OCI-LY1 (cell line): ENCODE data around the gene RAD51B.

Experiments
- H2AFZ ChIP-seq: fragments of 200-600 bp; sonication (generic), shearing (Covaris generic); 2 replicates; pipeline ENCODE4 v1.6.0; 2014; ENCODE audit warnings: antibody characterized with exemption, mild to moderate bottlenecking, low read length
- H3F3A ChIP-seq: fragments of 200-600 bp; sonication (generic), shearing (Covaris generic); 2 replicates; pipeline ENCODE4 v1.6.0; 2014; ENCODE audit warnings: mild to moderate bottlenecking, antibody characterized with exemption, low read length, moderate library complexity; ENCODE audit not compliant: insufficient read depth
- H3K27ac ChIP-seq: fragments of 200-600 bp; sonication (generic); 2 replicates; pipeline ENCODE4 v1.5.1; 2014; ENCODE audit warnings: low read length, mixed run types, mild to moderate bottlenecking, low read depth; ENCODE audit not compliant: poor library complexity, severe bottlenecking
- H3K27me3 ChIP-seq: fragments of 200-600 bp; sonication (generic); 2 replicates; pipeline ENCODE4 v1.6.0; 2014; ENCODE audit warnings: antibody characterized with exemption, mild to moderate bottlenecking, low read length, moderate library complexity; ENCODE audit not compliant: insufficient read depth
- H3K36me3 ChIP-seq: fragments of 200-600 bp; sonication (generic); 2 replicates; pipeline ENCODE4 v1.6.1; 2014; ENCODE audit warnings: mild to moderate bottlenecking, antibody characterized with exemption, low read length, moderate library complexity, mixed read lengths; ENCODE audit not compliant: insufficient read depth
- H3K4me1 ChIP-seq: fragments of 200-600 bp; sonication (generic); 2 replicates; pipeline ENCODE4 v1.5.1; 2014; ENCODE audit warnings: mild to moderate bottlenecking, low read length, moderate library complexity; ENCODE audit not compliant: insufficient read depth, severe bottlenecking
- H3K4me2 ChIP-seq: fragments of 200-600 bp; sonication (generic), shearing (Covaris generic); 2 replicates; pipeline ENCODE4 v1.6.1; 2014; ENCODE audit warnings: low read length
- H3K4me3 ChIP-seq: fragments of 200-600 bp; sonication (generic); 2 replicates; pipeline ENCODE4 v1.5.1; 2014; ENCODE audit warnings: low read length, low read depth, mild to moderate bottlenecking, mixed read lengths; ENCODE audit not compliant: poor library complexity, severe bottlenecking
- H3K79me2 ChIP-seq: fragments of 200-600 bp; shearing (Covaris generic); 2 replicates; pipeline ENCODE4 v1.6.1; 2016; ENCODE audit warnings: mixed run types, low read length, mixed read lengths; ENCODE audit not compliant: insufficient read depth
- H3K9ac ChIP-seq: fragments of 200-600 bp; sonication (generic), shearing (Covaris generic); 2 replicates; pipeline ENCODE4 v1.6.1; 2014; ENCODE audit warnings: mild to moderate bottlenecking, low read length, mixed read lengths
- H3K9me2 ChIP-seq: fragments of 200-600 bp; sonication (generic), shearing (Covaris generic); 2 replicates; pipeline ENCODE4 v1.6.1; 2014; ENCODE audit warnings: low read depth, mild to moderate bottlenecking, low read length, mixed read lengths
- H3K9me3 ChIP-seq: fragments of 200-600 bp; shearing (Covaris generic); 2 replicates; pipeline ENCODE4 v1.6.1; 2014; ENCODE audit warnings: low read length, mixed read lengths
- H4K20me1 ChIP-seq: fragments of 200-600 bp; sonication (generic), shearing (Covaris generic); 2 replicates; pipeline ENCODE4 v1.6.0; 2016; ENCODE audit warnings: mild to moderate bottlenecking, low read length; ENCODE audit not compliant: insufficient read depth
- EZH2 ChIP-seq: fragments of 200-600 bp; sonication (generic), shearing (Covaris generic); IDR thresholded peaks from 2 replicates; pipeline ENCODE4 v1.8.0; 2017; ENCODE audit warnings: borderline replicate concordance, mixed run types, mild to moderate bottlenecking, antibody characterized with exemption, low read length, moderate library complexity, mixed read lengths
- TF ChIP-seq, protein P1 (sequence below): fragments of 200-600 bp; sonication (generic), shearing (Covaris generic); IDR thresholded peaks from 2 replicates; pipeline ENCODE4 v1.5.1; 2017; ENCODE audit warnings: mild to moderate bottlenecking, antibody characterized with exemption, low read length, moderate library complexity, mixed read lengths

Gene RAD51B

DNA sequence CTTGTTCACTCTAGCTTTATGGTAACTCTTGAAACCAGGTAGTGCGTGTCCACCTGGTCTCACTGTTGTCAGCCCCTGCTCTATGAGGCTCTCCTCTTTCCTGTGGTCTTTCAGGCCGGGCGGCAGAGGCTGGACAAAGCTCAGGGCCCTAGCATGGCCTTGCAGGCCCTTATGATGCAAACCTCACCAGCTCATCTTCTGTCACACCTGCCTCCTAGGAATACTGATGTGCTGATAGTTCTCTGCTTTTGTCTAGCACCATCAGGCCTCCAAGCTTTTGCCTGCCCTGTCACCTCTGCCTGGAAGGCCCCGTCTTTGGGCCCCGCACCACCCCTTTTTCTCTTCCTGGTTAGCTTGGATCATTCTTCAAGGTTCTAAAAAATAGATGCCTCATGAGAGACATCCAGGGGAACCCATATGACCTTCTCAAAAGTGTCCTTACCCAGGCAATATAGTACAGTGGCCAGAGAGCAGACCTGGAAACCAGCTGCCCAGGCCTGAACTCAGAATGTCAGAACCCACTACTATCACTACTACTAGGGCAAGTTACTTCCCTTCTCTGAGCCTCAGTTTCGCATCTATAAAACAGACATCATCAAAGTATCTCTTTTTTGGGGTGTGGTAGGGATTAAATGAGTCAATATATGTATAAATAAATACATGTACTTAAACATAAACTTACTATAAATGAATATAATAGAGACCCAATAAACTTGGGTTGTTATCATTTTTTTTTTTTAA is 881.6 kb downstream of the RAD51B start:
- H2AFZ ChIP-seq, result no peak overlapping the region
- H3K9me3 ChIP-seq, result no peaks in the 10 kb centered on the region
- no peak overlapping the region for H3K4me2 ChIP-seq
- TF ChIP-seq, protein P1, sequence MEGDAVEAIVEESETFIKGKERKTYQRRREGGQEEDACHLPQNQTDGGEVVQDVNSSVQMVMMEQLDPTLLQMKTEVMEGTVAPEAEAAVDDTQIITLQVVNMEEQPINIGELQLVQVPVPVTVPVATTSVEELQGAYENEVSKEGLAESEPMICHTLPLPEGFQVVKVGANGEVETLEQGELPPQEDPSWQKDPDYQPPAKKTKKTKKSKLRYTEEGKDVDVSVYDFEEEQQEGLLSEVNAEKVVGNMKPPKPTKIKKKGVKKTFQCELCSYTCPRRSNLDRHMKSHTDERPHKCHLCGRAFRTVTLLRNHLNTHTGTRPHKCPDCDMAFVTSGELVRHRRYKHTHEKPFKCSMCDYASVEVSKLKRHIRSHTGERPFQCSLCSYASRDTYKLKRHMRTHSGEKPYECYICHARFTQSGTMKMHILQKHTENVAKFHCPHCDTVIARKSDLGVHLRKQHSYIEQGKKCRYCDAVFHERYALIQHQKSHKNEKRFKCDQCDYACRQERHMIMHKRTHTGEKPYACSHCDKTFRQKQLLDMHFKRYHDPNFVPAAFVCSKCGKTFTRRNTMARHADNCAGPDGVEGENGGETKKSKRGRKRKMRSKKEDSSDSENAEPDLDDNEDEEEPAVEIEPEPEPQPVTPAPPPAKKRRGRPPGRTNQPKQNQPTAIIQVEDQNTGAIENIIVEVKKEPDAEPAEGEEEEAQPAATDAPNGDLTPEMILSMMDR, result no peak
- no peak for TF ChIP-seq EZH2
- no peaks in the 10 kb centered on the region for H3K36me3 ChIP-seq
- no peaks in the 10 kb centered on the region for H4K20me1 ChIP-seq
- H3K9ac ChIP-seq, result no peak overlapping the region
- H3K79me2 ChIP-seq, result no peaks in the 10 kb centered on the region
- H3K9me2 ChIP-seq, result no peaks in the 10 kb centered on the region
- H3K4me3 ChIP-seq, result no peak overlapping the region
- no peaks in the 10 kb centered on the region for H3F3A ChIP-seq
- H3K27me3 ChIP-seq, result 0 out of 2 replicates have a peak, but pooled peaks cover 3% of the 10 kb centered on the region
- no peak overlapping the region for H3K27ac ChIP-seq
- H3K4me1 ChIP-seq, result no peaks in the 10 kb centered on the region

- no peaks in the 10 kb centered on the region for H3K9me2 ChIP-seq
- no peak overlapping the region for H2AFZ ChIP-seq
- TF ChIP-seq, protein P1, result no peak
- TF ChIP-seq EZH2, result no peak
- no peak overlapping the region for H3K9ac ChIP-seq
- H3K4me1 ChIP-seq, result no peaks in the 10 kb centered on the region
- no peak overlapping the region for H3K4me2 ChIP-seq
- 0 out of 2 replicates have a peak, but pooled peaks cover 3% of the 10 kb centered on the region for H3K27me3 ChIP-seq
- no peak overlapping the region for H3K4me3 ChIP-seq
- H3K9me3 ChIP-seq, result no peaks in the 10 kb centered on the region
- no peak overlapping the region for H3K27ac ChIP-seq
- no peaks in the 10 kb centered on the region for H3F3A ChIP-seq
- H3K36me3 ChIP-seq, result no peaks in the 10 kb centered on the region
- no peaks in the 10 kb centered on the region for H3K79me2 ChIP-seq
- no peaks in the 10 kb centered on the region for H4K20me1 ChIP-seq
These were observed 882.6 kb downstream of the RAD51B start for GRCh38 chr14:68702135-68702534.

DNA sequence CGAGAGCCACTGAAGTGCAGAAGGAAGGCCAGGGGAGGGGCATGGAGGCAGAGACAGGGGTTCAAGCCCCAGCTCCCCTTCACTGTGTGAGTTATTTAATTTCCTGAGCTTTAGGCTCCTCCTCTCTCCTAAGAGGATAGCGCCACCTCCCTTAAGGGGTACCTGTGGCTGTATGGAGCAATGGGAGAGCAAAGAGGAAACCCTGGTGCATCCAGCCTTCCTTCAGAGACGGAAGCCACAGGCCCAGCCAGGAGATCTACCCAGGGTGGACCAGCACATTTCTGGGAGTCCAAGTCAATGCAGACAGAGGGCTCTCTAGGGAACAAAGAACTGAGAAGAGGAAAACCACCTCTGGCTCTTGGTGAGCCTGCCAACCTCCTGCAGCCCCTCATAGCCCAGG is 883.0 kb downstream of the RAD51B start:
- Histone ChIP-seq H3K4me2 (no peak overlapping the region), H2AFZ (no peak overlapping the region), H3F3A (no peaks in the 10 kb centered on the region), H4K20me1 (no peaks in the 10 kb centered on the region), H3K27me3 (0 out of 2 replicates have a peak, but pooled peaks cover 3% of the 10 kb centered on the region), H3K79me2 (no peaks in the 10 kb centered on the region), H3K9ac (no peak overlapping the region), H3K27ac (no peak overlapping the region), H3K4me3 (no peak overlapping the region), H3K4me1 (no peaks in the 10 kb centered on the region), H3K9me2 (no peaks in the 10 kb centered on the region), H3K36me3 (no peaks in the 10 kb centered on the region), H3K9me3 (no peaks in the 10 kb centered on the region)
- TF ChIP-seq, protein P1, result no peak
- no peak for TF ChIP-seq EZH2
